ENCODE measurements around the gene RASAL2. TPM values are rescaled to one million over a fixed set of nuclear protein-coding genes. Genes with fewer than 3 reads are reported as not detected.

RASAL2 gene
- total and polyA plus RNA-seq, 2 of the 13 experiments (the other 11 are each of a cell fraction or from before 2014, with no cell fraction given) = 5.4 to 5.9 TPM

DNA sequence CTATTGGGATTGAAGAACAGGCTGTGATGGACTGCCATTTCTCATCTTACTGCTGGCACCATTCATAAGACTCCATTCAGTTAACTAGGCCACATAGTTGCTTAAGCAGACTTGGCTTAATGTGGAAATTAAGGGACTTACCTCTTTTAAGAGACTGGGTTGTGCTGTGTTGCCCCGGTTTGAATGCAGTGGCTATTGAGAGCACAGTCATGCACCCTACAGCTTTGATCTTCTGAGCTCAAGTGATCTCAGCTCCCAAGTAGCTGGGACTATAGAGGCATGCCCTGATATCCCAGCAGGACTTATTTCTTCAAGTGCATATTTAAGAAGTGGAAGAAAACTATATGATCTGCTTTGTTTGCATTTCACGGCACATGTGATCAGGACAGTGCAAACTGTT, 181.1 kb downstream of the RASAL2 start (continued):
- no peak for TF ChIP-seq ASH2L (IDR thresholded peaks at IDR 0.05; ENCODE audit: insufficient read length, low read depth, low read length)
- TF ChIP-seq ZNF572 (CRISPR knock-in tag; IDR thresholded peaks at IDR 0.05) = no peak

DNA sequence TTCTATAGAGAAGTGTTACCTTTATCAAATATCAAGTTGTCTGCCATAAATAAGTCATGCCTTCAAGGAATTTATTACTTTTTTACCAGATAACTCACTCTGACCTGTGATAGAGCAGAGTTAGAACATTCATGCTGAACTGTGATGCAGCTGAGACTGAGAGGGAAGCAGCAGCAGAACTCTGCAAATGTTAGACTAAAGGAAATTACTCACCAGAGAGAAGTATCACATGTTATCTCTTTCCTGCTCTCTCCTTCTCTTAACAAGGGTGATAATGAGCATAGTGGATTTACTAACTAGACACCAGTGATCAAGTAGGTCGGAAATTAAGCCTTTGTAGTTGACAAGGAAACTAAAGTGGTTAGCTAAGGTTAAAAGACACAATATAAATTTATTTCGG, 181.6 kb downstream of the RASAL2 start:
- Histone ChIP-seq H3K27ac (ENCODE audit: extremely low read length, insufficient read depth, low read length) (no peak overlapping the region), H2AFZ (ENCODE audit: low read length) (no peak overlapping the region), H3K4me2 (ENCODE audit: low read depth, low read length) (no peak overlapping the region), H3K36me3 (replicated peaks in 1 of 2; ENCODE audit: control insufficient read depth in 1 of 2, insufficient read depth in 2 of 2, low read length in 2 of 2) (no peaks in the 10 kb centered on the region), H3K9ac (ENCODE audit: insufficient read depth, low read depth, low read length) (no peak overlapping the region), H3K9me3 (ENCODE audit: low read length) (no peaks in the 10 kb centered on the region), H3K79me2 (ENCODE audit: insufficient read depth, low read length) (no peaks in the 10 kb centered on the region), H3K4me3 (replicated peaks in 1 of 3; ENCODE audit: insufficient read depth in 1 of 3, low read depth in 2 of 3, low read length in 3 of 3) (no peak overlapping the region), H3K27me3 (ENCODE audit: control insufficient read depth in 1 of 2, insufficient read depth in 2 of 2, low read length in 2 of 2) (no peaks in the 10 kb centered on the region), H3K4me1 (ENCODE audit: insufficient read depth, low read length) (peaks cover 9% of the 10 kb centered on the region; the same call in 1 of the 2 replicates), H4K20me1 (ENCODE audit: insufficient read depth, low read length) (no peaks in the 10 kb centered on the region)
- 95% methylated on average over 2 of the region's 2 CpGs for WGBS (ENCODE audit: low lambda C conversion rate)
- CTCF ChIA-PET (ENCODE audit: low intra/inter-chr PET ratio, low total read pairs) = no interaction called here
- no TSS peak for BruUV-seq (replicated peaks)
- ATAC-seq (no peak), FAIRE-seq (no peak), DNase-seq (ENCODE audit: low spot score) (no peak)
- TF ChIP-seq ZNF34 (CRISPR knock-in tag; IDR thresholded peaks at IDR 0.05; ENCODE audit: borderline replicate concordance) (no peak), CENPT (CRISPR knock-in tag; IDR thresholded peaks at IDR 0.05; ENCODE audit: low read depth) (no peak), ISX (CRISPR knock-in tag; conservative IDR thresholded peaks at IDR 0.05) (no peak), KAT8 (CRISPR knock-in tag; IDR thresholded peaks at IDR 0.05) (no peak), WIZ (CRISPR knock-in tag; IDR thresholded peaks at IDR 0.05) (no peak)
- TF ChIP-seq, protein P1, sequence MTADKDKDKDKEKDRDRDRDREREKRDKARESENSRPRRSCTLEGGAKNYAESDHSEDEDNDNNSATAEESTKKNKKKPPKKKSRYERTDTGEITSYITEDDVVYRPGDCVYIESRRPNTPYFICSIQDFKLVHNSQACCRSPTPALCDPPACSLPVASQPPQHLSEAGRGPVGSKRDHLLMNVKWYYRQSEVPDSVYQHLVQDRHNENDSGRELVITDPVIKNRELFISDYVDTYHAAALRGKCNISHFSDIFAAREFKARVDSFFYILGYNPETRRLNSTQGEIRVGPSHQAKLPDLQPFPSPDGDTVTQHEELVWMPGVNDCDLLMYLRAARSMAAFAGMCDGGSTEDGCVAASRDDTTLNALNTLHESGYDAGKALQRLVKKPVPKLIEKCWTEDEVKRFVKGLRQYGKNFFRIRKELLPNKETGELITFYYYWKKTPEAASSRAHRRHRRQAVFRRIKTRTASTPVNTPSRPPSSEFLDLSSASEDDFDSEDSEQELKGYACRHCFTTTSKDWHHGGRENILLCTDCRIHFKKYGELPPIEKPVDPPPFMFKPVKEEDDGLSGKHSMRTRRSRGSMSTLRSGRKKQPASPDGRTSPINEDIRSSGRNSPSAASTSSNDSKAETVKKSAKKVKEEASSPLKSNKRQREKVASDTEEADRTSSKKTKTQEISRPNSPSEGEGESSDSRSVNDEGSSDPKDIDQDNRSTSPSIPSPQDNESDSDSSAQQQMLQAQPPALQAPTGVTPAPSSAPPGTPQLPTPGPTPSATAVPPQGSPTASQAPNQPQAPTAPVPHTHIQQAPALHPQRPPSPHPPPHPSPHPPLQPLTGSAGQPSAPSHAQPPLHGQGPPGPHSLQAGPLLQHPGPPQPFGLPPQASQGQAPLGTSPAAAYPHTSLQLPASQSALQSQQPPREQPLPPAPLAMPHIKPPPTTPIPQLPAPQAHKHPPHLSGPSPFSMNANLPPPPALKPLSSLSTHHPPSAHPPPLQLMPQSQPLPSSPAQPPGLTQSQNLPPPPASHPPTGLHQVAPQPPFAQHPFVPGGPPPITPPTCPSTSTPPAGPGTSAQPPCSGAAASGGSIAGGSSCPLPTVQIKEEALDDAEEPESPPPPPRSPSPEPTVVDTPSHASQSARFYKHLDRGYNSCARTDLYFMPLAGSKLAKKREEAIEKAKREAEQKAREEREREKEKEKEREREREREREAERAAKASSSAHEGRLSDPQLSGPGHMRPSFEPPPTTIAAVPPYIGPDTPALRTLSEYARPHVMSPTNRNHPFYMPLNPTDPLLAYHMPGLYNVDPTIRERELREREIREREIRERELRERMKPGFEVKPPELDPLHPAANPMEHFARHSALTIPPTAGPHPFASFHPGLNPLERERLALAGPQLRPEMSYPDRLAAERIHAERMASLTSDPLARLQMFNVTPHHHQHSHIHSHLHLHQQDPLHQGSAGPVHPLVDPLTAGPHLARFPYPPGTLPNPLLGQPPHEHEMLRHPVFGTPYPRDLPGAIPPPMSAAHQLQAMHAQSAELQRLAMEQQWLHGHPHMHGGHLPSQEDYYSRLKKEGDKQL (CRISPR knock-in tag; IDR thresholded peaks at IDR 0.05; ENCODE audit: low read depth) = no peak
- intact Hi-C loops (cut with micrococcal nuclease; ENCODE audit: unreplicated experiment) = no loop called here
- POLR2A ChIA-PET = no interaction called here
- in situ Hi-C loops (cut with HindIII; ENCODE audit: extremely low pct_ligation_motif_present, low pct_unique_long_range_greater_than_20kb) = no loop called here

Measured in HepG2 (cell line).